Ovary (tissue), 9 donors: ENCODE data around the gene UNC13D. TPM values are rescaled to one million over a fixed set of nuclear protein-coding genes. Genes with fewer than 3 reads are reported as not detected.

Experiments used
- DNase-seq, 5 donors: peaks; one replicate each; pipeline ENCODE4 v3.0.0-alpha.2; 2019 to 2020
- H3K27ac ChIP-seq, 2 donors: fragments of 200-600 bp; one replicate each; pipeline versions ENCODE4 v1.5.1 to v1.8.0; 2019 to 2022
- H3K27me3 ChIP-seq: fragments of 200-600 bp; one replicate; pipeline ENCODE4 v1.8.0; 2022
- H3K36me3 ChIP-seq: fragments of 200-600 bp; sonication (generic); one replicate; pipeline ENCODE4 v1.5.1; 2019
- H3K4me1 ChIP-seq: one replicate; pipeline ENCODE4 v1.8.1; 2013; ENCODE audit warnings: mild to moderate bottlenecking, moderate library complexity; ENCODE audit not compliant: insufficient read depth
- H3K4me3 ChIP-seq: fragments of 200-600 bp; sonication (generic); one replicate; pipeline ENCODE4 v1.5.1; 2017
- H3K9me3 ChIP-seq, 2 donors: fragments of 200-600 bp in 1 of 2; sonication (generic) in 1 of 2; one replicate each; pipeline versions ENCODE4 v1.5.1 to v1.8.1; 2013 to 2019; ENCODE audit warnings: mild to moderate bottlenecking in 1 of 2, moderate library complexity in 1 of 2
- CTCF ChIP-seq, 3 donors: fragments of 450-650 bp in 2 of 3; fragments of 200-600 bp in 1 of 3; IDR thresholded peaks; one replicate each; pipeline versions ENCODE4 v1.5.1 to v1.8.0; 2016 to 2022; ENCODE audit warnings: antibody characterized with exemption in 3 of 3, mild to moderate bottlenecking in 1 of 3
- EP300 ChIP-seq: sonication (generic); formaldehyde crosslinking; IDR thresholded peaks from one replicate; pipeline ENCODE4 v1.6.1; 2017; ENCODE audit warnings: antibody characterized with exemption
- POLR2A ChIP-seq: fragments of 450-650 bp; IDR thresholded peaks from one replicate; pipeline ENCODE4 v1.6.1; 2017; ENCODE audit warnings: antibody characterized with exemption, mild to moderate bottlenecking, moderate library complexity
- WGBS, 3 donors: extraction: QIAGEN DNeasy Blood & Tissue Kit in 1 of 3; methylation state at CpG; one replicate each; pipeline versions ENCODE4 v1.1.5 to v1.1.7; 2013 to 2017; 5-methylcytosine and 5-hydroxymethylcytosine counted together
- intact Hi-C, 4 donors: fragments of 100-400 bp; cut with DNase I; formaldehyde crosslinking; loops; one replicate each; pipeline versions ENCODE4 v1.11.0 to v1.15.1; 2022 to 2023
- polyA plus RNA-seq, 2 donors: library from polyadenylated mRNA; stranded (reverse); fragments of 200-250 nt in 1 of 2; fragments of 350-450 nt in 1 of 2; fragmentation: Illumina TruSeq in 1 of 2; extraction: RNeasy Lipid Tissue Mini Kit (QIAGEN cat#74804) in 1 of 2; gene quantifications; one replicate each; pipeline ENCODE4 v1.2.3, GENCODE V29; 2013 to 2014
- total RNA-seq, 7 donors: library from RNA; depleted of rRNA in 2 of 7; stranded (reverse); fragments of >200 nt in 2 of 7; fragmentation: NEBNext Ultra II Directional in 3 of 7; extraction: Animal tissue kit (Norgen Biotek cat#: 25700) in 3 of 7; gene quantifications; one replicate each; pipeline versions ENCODE4 v1.1.0 to v1.2.4, GENCODE V29; 2016 to 2023
- donor health status: DM: no; HTN: no; CAD: no; lungs with moderate emphysema.
- donor health status: DM: no; HTN: no; CAD: no.
- donor health status: Bipolar disorder and iron deficiency.
- donor health status: DM: yes; HTN: yes; CAD: no.
- donor health status: DM: no; HTN: no; CAD: no.
- donor health status: DM: yes; HTN: yes; CAD: no.

The UNC13D gene
- total and polyA plus RNA-seq, 9 donors, result 8.9 to 24.9 (median 14.1) TPM

GRCh38 chr17:75806822-75807500 is 37.2 kb downstream of the UNC13D start:
- no peak for TF ChIP-seq EP300
- no peak for TF ChIP-seq CTCF (IDR thresholded peaks at IDR 0.05)
- TF ChIP-seq POLR2A, result no peak
- no peaks in the 10 kb centered on the region for H3K4me1 ChIP-seq
- intact Hi-C loops, result no loop called here
- H3K9me3 ChIP-seq, result no peaks in the 10 kb centered on the region
- no peak overlapping the region for H3K4me3 ChIP-seq
- DNase-seq, result peak in 1 of 5 donors; percentile 24
- WGBS, 3 donors, result 76 to 89% (median 83%) methylated on average over 4 of the region's 4 CpGs
- no peak overlapping the region for H3K27ac ChIP-seq
- H3K27me3 ChIP-seq, result no peaks in the 10 kb centered on the region
- H3K36me3 ChIP-seq, result no peaks in the 10 kb centered on the region

- H3K36me3 ChIP-seq, result no peaks in the 10 kb centered on the region
- intact Hi-C loops, result no loop called here
- whole genome bisulfite sequencing, 3 donors, result 94 to 95% (median 94%) methylated on average over 1 of the region's 1 CpG
Observed at GRCh38 chr17:75803883-75804282, 40.3 kb downstream of the UNC13D start.

GRCh38 chr17:75799402-75799801 is 44.8 kb downstream of the UNC13D start:
- Histone ChIP-seq H3K27ac (no peak overlapping the region), H3K36me3 (no peaks in the 10 kb centered on the region), H3K9me3 (no peaks in the 10 kb centered on the region), H3K27me3 (no peaks in the 10 kb centered on the region), H3K4me1 (no peaks in the 10 kb centered on the region), H3K4me3 (no peak overlapping the region)
- peak in 1 of 5 donors; percentile 8 for DNase-seq
- intact Hi-C loops, result no loop called here
- TF ChIP-seq CTCF (IDR thresholded peaks at IDR 0.05) (no peak), EP300 (no peak), POLR2A (no peak)
- WGBS, 3 donors, result 81 to 88% (median 84%) methylated on average over 4 of the region's 4 CpGs

More at GRCh38 chr17:75803883-75804282, 40.3 kb downstream of the UNC13D start:
- Histone ChIP-seq H3K4me1 (no peaks in the 10 kb centered on the region), H3K27ac (no peak overlapping the region), H3K4me3 (no peak overlapping the region), H3K27me3 (no peaks in the 10 kb centered on the region), H3K9me3 (no peaks in the 10 kb centered on the region)
- TF ChIP-seq POLR2A, result no peak
- no peak for TF ChIP-seq CTCF (IDR thresholded peaks at IDR 0.05)
- TF ChIP-seq EP300, result no peak
- no peak for DNase-seq

GRCh38 chr17:75795820-75796607 is 48.2 kb downstream of the UNC13D start:
- 85 to 91% (median 89%) methylated on average over 8 of the region's 8 CpGs for WGBS, 3 donors
- no peaks in the 10 kb centered on the region for H3K9me3 ChIP-seq
- H3K27me3 ChIP-seq, result no peaks in the 10 kb centered on the region
- intact Hi-C loops, result no loop called here
- peak in 1 of 5 donors; percentile 11 for DNase-seq
- no peaks in the 10 kb centered on the region for H3K36me3 ChIP-seq
- no peak for TF ChIP-seq EP300
- TF ChIP-seq POLR2A, result no peak
- no peak for TF ChIP-seq CTCF (IDR thresholded peaks at IDR 0.05)
- H3K4me1 ChIP-seq, result no peaks in the 10 kb centered on the region
- H3K4me3 ChIP-seq, result no peak overlapping the region
- H3K27ac ChIP-seq, result no peak overlapping the region
